Activated T-helper 9 cell treated with anti-CD3 and anti-CD28 coated beads, Interleukin-2, amount 50 U/mL, for 16 hours (primary cell): ENCODE data around the gene RMDN2.

ENCODE experiments used
- DNase-seq: peaks from one replicate; pipeline ENCODE4 v3.0.0-alpha.2; 2020; ENCODE audit warnings: low read depth

The RMDN2 gene, protein sequence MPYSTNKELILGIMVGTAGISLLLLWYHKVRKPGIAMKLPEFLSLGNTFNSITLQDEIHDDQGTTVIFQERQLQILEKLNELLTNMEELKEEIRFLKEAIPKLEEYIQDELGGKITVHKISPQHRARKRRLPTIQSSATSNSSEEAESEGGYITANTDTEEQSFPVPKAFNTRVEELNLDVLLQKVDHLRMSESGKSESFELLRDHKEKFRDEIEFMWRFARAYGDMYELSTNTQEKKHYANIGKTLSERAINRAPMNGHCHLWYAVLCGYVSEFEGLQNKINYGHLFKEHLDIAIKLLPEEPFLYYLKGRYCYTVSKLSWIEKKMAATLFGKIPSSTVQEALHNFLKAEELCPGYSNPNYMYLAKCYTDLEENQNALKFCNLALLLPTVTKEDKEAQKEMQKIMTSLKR

DNA sequence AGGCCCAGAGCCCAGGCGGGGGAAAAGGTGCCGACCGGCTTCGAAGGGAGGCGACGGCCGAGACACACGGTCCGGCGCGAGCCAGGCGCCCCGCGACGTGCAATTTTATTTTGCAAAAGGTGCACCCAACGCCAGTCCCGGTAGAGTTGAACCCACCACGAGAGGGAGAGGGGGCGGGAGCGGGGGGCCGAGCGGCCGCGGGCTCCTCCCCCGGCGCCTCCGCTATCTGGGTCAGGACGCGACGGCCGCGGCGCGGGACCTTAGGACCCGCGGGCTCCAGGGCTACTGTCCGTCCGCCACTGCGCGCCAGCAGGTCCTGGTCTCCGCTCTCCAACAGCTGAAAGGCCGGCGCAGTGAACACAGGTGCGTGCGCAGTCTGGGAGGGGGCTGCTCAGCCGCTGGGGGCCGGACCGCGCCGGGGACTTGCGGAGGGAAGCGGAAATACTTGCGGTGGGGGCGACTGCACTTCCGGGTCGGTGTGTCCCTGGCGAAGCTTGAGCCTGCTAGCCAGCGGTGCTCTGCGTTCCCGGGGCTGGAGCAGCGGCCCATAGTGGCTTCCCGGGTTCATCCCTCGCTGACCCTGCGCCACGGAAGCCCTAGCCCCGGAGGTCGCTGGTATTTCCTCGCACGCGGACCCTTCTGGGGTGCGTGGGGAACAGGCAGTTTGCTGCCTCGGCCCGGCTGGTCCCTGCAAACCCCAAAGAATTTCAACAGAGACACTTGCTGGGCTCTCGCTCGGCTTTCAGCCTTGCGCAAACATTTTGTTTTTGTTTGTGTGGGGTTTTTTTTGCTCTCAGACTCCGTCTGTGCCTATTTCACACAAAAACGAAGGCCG, at the start of gene RMDN2:
Gene RMDN2, plus strand, starts transcription at position 225 of the 835 bp plus-strand sequence. CDS start 3,991 bp downstream, outside the sequence.
- peak; percentile 66 for DNase-seq

DNA sequence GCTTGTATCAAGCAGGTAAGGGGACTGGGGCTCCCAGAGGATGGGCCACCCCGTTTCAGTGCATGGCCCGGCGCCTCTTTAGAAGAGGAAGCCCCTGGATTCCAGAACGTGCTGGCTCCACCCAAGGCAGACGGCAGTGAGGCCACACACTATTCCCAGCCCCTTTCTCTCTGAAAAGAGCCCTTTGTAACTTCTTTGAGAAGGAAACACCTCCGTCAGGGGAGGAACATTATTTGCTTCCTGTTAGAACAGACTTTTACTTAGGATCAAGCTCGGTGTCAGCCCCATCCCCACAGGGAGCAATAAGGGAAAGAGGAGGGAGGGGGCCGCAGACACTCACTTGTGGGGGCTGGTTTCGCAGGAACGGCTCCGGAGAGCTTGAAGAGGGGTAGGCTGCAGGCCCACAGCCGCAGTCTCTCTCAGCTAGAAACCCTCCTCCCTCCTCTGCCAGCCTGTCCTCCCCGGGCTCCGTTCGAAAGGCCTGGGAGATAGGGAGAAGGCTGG, 49.6 kb upstream of the RMDN2 start:
- DNase-seq = no peak

DNA sequence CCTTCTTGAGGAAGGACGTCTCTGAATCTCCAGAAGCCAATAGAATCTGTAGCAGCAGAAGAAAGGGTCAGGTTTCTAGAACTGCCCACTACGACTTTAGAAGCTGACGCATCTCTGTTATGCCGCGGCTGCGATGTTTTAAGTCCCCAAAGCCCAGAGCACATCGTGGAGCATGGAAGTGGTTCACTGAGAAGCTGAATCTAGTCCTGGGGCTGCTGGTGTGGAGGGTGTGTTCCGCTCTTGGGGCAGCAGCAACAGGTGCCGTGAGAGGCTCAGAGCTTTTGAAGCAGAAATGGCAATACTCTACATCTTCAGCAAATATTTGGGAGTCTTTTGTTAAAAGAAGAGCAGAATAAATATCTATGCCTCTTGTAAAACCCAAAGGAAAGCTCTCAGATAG, 48.9 kb upstream of the RMDN2 start:
- no peak for DNase-seq

DNA sequence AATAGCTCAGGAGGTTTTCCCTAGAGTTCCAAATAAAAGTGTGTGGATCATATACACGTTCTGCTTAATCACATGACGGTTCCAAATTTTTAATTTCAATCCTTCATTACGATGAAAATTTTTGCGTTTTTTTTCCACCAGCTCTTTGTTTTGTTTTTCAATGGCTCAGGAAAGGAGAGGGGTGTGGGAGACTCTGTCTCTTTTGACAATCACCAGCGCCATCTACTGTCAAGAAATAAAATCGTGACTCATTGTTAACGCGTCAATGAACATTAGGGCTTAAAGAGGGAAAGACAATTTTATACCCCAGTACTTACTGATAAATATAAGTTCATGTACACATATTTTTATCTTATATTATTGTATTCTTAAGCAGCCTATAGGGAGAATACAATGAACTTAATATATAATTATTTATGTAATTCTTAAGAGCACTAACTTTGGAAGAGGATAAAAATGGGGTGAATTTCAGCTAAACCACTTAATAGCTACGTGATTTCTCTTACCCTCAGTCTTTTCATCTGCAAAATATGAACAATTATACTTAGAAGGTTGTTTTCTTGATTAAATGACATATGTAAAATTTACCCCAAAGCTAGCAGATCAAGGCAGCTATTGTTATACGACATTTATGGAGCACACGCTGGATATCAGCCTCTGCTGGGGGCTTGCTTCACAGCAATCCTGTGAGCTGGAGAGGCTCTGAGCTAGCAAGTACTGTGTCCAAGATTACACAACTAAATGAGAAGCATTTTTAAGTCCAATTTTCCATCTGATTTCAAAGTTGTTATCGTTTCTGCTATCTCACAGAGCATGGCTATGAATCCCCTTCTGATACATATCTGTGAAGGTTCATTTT, 47.4 kb upstream of the RMDN2 start:
- DNase-seq = no peak

DNA sequence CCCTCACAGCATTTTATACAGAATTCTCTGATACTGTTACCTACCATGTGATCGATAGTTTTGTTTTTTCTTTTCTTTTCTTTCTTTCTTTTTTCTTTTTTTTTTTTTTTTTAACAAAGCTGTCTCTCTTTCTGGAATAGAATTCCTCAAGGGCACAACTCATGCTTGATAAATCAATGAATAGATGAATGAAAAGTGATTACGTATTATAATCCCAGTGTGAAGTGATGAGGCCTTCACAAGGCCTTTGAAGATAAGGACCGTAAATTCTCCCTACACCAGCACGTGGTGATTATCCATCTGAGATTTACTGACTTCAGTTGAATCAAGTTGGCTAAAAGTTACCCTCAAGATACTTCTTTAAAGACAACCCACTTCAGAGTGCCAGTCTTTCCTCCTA, 46.6 kb upstream of the RMDN2 start:
- DNase-seq = no peak

DNA sequence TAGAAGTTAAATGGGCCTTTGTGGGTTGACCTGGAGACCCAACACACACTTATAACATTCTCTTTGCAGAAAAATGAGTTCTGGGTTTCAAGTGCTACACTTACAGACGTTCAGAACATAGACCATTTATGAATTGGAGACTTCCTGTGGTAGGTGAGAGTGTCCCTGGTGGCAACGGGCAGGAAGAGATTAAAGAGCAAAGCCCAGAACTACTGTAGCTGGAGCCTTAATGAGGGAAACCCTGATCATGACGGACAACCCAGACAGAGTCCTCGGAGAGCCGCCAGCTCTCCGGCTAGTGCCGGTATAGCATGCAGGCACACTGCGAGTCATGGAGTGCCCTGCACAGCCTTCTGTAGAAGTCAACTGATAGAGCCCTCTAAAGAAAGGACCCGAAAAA, 44.5 kb upstream of the RMDN2 start:
- no peak for DNase-seq

DNA sequence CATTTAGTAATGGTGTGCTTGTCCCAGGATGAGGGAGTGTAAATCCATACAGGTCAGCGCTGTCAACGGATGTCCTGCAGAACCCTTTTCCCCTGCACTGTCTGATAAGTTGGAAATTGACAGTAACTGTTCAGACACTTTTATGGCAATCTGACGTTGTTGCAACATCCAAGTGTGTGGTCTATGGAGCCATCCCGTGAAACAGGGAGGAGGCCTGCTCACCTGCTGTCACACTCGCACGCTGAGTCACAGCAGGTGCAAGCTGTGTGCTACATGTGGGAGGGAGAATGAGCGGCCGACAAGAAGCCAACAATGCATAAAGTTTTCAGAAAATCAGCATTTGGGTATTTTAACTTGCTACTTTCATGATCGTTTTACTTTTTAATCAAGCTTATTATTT, 43.7 kb upstream of the RMDN2 start:
- DNase-seq = no peak

DNA sequence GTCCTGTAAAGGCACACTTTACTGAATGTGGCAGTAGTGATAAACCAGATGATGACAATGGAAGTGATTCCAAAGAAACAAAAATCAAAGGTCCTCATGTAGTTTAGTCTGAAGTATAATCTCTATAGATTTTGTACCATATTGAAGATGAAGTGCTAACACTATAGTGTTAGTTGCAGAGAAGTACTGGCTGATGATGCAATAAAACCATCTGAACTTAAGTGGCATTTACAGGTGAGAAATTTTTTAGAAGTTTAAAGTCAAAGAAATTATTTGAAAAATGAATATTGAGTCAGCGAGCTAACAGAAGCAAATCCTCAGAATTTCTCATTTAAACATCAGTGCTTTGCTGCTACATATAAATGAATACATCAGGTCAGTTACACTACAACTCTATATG, 43.1 kb upstream of the RMDN2 start:
- no peak for DNase-seq

DNA sequence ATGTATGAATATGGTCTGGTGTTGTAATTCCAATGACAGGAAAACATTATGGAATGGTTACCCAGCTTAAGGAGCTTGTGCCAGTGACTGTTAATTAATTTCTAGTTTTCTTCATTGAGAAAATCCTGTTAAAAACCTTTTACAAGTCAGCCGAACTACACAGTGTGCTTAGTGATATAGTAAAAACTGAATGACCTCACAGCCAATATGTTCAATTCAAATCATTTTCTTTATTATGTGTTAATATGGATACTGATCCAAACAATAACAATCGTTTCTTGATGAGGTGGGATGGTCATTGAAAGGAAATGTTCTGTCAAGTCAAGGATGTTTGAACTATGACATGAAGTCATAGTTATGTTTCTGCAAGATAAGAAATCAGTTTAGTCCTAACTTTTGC, 41.6 kb upstream of the RMDN2 start:
- DNase-seq = no peak

DNA sequence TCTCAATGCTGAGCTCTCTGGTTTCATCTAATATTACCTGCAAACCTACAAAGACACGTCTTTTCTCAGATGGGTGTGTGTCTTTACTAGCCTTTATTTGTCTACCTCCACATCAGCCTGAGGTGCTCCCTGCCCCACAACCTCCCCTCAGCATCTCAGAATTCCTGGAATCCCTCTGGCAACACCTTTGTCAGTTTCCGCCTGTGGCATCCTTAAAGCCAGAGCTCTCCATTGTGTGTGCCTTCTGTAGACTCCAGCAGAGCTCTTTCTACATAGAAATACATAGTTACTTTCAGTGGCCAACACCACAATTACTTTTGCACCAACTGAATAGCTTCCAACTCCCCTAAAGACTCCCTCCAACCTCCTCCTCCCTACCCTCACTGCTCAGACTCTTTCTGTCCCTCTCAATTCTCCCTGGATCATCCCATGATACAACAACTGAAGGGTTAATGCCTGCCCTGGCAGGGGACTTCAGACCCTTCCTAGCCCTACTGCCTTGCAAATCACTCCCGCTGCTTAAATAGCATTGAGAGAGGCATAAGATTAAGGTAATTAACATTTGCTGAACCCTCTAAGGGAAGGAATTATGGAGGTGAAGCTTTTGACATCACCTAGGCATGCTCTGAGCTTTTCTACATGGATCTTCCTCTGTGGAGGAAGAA, 39.6 kb upstream of the RMDN2 start:
- DNase-seq = no peak

DNA sequence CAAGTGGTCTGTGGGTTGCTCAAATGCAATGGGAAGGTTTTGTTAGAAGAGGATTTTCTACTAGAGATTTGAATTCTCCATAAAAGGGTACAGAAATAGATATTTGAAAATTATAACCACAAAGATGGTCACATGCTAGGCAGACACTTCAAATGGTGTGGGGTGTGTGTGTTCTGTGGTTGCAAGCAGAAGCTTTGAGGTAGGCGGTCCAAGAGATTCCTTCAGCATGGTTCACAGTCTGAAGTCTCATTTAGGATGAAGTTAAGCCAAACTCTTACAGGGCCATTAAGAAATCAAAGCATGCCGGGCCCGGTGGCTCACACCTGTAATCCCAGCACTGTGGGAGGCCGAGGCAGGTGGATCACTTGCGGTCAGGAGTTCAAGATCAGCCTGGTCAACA, 38.3 kb upstream of the RMDN2 start:
- no peak for DNase-seq

DNA sequence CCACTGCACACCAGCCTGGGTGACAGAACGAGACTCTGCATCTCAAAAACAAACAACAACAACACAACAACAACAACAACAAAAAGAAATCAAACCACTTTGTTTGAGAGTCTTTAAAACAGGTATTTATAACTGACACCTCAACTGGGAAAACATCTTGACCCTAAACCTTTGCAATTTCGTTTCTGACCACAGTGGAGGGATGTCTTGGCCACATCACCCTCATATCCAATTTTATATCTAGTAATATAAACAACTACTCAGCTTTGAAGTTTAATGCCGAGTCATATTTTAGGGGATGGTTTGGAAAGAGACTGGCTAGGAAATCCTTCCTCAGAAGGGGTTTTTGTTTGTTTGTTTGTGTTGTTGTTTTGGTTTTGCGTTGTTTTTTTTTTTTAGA, 37.8 kb upstream of the RMDN2 start:
- no peak for DNase-seq

DNA sequence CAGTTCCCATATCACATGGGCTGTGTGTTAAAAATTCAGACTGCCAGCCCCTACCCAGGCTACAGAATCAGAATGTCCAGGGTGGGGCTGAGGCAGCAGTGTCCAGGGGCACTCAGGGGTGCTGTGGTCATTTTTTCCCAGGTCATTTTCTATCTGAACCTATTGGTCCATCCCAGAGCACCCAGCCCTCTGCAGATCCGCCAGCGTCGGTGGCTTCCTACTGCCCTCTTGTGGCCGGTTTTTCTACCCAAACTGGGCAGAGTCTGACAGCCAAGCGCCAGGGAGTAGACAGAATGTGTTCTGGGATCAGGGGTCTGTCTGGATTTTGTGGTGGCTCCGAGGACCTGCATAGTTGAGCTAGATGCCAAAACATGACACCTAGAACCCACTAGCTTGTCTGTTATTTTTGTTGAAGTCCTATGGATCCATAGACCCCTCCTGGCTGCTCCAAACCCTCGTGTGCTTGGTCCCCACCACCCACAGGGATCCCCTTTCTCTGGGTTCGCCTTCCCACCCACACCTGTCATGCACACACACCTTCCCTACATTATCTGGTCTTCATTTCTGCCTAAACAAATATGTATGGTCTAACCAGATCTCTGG, 34.1 kb upstream of the RMDN2 start:
- DNase-seq = peak; percentile 48

DNA sequence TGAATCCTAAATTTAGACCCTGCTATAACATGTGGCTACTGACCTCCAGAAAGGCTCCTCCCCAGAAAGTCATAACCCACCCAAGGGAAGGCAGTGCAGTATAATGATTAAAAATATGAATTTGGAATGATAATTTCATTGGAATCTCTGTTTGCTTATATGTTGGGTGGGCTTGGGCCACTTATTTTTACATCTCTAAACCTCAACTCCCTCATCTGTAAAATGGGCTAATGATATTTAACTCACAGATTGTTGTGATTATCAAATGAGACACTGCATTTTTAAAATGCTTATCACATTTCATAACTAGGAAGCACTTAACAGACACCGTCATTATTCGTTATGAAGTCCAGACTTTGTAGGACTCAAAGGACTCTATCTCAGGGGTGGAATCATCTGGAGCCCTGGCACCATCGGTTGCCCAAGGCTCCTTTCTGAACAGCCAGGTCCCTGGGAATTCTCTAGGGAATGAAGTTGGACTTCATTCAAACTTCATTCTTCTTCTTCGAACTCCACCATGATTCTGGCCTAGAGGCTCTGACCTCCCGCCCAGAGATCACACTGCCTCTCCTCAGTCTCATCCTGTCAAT, 33.1 kb upstream of the RMDN2 start:
- no peak for DNase-seq

DNA sequence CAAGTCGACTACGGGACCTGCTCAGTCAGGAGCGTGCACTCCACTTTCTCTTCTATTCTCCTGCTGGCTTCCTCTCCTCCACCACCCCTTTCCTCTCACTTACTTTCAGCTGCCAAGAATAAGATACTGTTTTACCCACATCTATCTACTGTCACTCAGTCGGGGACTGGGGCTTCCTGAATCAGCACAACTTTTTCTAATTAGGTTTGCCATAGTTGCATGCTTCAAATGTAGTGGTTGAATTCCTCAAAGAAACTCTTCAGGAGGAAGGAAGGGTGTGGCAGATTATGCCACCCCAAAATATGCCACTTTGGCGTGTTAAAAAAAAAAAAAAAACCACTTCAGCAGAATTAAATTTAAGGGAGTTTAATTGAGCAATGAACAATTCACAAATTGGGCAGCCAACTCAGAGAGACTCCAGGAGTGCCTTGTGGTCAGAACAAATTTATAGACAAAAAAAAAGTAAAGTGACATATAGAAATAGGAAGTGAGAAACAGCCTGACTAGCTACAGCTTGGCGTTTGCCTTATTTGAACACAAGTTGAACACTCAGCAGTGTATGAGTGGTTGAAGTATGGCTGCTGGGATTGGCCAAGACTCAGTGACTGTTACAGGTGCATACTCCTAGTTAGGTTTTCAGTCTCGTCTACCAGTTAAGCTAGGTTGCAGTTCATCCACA, 32.5 kb upstream of the RMDN2 start:
- no peak for DNase-seq

DNA sequence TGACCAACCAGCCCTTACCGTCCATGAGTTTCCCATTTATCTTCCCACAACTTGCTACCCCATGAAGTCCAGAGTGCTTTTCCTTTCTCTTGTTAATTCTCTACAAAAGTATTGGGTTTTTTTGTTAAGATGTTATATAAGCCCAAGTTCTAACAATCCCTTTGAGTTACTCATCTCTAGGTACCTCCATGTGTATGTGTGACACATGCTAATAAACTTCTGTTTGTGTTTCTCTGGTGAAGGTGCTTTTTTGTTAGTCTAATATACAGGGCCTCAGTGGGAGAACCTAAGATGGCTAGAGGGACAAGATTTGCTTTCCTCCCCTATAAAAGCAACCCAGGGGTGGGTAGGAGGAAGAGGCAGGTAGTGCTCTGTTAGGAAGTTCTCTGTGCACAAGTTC, 31.8 kb upstream of the RMDN2 start:
- DNase-seq = no peak

DNA sequence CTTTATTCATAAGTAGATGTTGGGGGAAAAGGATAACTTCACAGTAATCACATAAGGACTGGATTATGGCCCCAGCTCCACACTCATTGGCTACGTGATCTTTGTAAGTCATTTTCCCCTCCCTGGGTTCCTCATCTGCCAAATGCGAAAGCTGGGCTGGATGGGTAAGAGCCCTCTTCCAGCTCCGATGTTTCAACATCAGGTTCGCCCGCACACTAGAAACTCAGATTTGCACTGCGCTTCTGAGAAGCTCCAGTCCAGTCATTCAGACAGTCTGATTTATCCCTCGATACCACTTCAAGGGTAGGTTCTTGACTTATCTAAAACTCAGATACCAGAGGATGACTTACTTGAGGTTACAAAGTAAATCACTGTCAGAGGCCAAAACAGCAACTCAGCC, 31.0 kb upstream of the RMDN2 start:
- DNase-seq = no peak

DNA sequence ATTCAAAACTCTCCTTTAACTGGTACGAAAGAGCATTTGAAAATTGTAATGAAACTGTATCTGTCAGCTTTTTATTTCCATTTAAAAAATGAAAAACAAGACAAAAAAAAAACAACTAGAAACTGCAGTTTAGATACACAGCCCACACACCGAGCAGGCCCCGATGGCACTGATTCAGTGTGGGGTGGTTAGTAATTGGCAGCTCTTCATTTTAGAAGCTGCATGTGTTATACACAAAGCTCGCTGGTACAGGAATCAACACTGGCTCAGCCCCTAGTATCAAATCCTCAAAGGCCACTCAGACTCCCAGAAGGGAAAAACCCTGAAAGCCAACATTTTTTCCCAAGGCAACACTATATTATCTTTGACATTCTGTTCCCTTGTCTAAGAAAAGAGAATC, 30.5 kb upstream of the RMDN2 start:
- DNase-seq = no peak

DNA sequence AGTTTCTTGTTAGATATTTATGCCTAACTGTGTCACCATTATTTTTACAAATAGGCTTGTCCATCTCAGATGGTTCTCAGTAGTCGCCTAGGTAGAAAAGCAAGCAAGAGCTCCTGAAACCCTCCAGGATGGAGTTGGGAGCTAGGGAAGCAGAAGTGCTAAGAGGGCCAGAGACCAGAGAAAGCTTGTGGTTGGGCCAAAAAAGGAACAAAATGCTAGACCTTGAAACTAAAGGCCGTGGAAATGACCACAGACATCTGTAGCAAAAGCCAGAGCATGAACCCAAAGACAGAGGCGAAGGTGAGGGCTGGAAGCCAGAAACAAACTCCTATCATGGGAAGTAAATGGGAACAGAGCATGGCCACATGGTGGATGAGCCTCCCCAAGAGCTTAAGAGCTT, 29.9 kb upstream of the RMDN2 start:
- DNase-seq = no peak

DNA sequence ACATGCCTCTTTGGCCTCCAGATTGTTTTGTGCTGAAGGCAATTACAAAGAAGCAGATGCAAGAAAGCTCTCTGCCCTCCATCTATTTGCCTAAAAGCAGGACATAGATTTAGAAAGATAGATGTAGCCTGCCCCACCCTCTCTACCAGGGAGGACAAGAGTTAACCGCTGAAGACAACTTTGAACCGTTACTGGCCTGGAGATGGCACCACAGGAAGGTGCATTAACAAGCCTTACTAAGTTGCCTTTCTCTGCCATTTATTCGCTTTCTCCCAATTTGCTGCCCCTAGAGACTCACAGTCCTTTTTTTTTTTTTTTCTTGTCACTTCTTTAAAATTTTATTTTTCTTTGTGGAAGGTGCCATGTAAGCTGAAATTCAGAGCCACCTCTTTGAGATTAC, 28.8 kb upstream of the RMDN2 start:
- DNase-seq = no peak
